GM19099 (cell line): ENCODE data around the gene ARNT2.

Experiments
- POLR2A ChIP-seq: IDR thresholded peaks from 3 replicates; pipeline ENCODE4 v1.6.1; 2011; ENCODE audit warnings: low read depth; ENCODE audit not compliant: insufficient read length; ENCODE audit errors: extremely low read depth

The ARNT2 gene

GRCh38 chr15:80464951-80465625 lies 60.9 kb downstream of the ARNT2 start:
- no peak for TF ChIP-seq POLR2A

GRCh38 chr15:80465626-80466005 lies 61.4 kb downstream of the ARNT2 start:
- TF ChIP-seq POLR2A, result no peak

GRCh38 chr15:80466543-80466942 lies 62.4 kb downstream of the ARNT2 start:
- no peak for TF ChIP-seq POLR2A

- no peak for TF ChIP-seq POLR2A
Observed at GRCh38 chr15:80467311-80467714, 63.1 kb downstream of the ARNT2 start.

GRCh38 chr15:80468796-80469195 lies 64.6 kb downstream of the ARNT2 start:
- TF ChIP-seq POLR2A, result no peak

GRCh38 chr15:80471881-80472280 lies 67.7 kb downstream of the ARNT2 start:
- TF ChIP-seq POLR2A, result no peak

GRCh38 chr15:80473286-80474223 lies 69.4 kb downstream of the ARNT2 start:
- no peak for TF ChIP-seq POLR2A

GRCh38 chr15:80474224-80475215 lies 70.3 kb downstream of the ARNT2 start:
- TF ChIP-seq POLR2A, result no peak

GRCh38 chr15:80475572-80475971 lies 71.4 kb downstream of the ARNT2 start:
- no peak for TF ChIP-seq POLR2A

- no peak for TF ChIP-seq POLR2A
Observed at GRCh38 chr15:80476036-80476435, 71.9 kb downstream of the ARNT2 start.

GRCh38 chr15:80478075-80478474 lies 73.9 kb downstream of the ARNT2 start:
- TF ChIP-seq POLR2A, result no peak

GRCh38 chr15:80479191-80479590 lies 75.0 kb downstream of the ARNT2 start:
- TF ChIP-seq POLR2A, result no peak

- no peak for TF ChIP-seq POLR2A
Observed at GRCh38 chr15:80480171-80480811, 76.1 kb downstream of the ARNT2 start.

- TF ChIP-seq POLR2A, result no peak
Observed at GRCh38 chr15:80480909-80481308, 76.7 kb downstream of the ARNT2 start.
